Activated CD8-positive, alpha-beta memory T cell treated with anti-CD3 and anti-CD28 coated beads for 4 hours (primary cell): ENCODE data around the gene MRPL10.

Experiments
- DNase-seq, 2 donors: peaks; one replicate each; pipeline ENCODE4 v3.0.0-alpha.2; 2020; ENCODE audit warnings: low read depth in 2 of 2

The MRPL10 gene

GRCh38 chr17:47857551-47858455 is 26.5 kb upstream of the MRPL10 start:
- DNase-seq: no peak

DNA sequence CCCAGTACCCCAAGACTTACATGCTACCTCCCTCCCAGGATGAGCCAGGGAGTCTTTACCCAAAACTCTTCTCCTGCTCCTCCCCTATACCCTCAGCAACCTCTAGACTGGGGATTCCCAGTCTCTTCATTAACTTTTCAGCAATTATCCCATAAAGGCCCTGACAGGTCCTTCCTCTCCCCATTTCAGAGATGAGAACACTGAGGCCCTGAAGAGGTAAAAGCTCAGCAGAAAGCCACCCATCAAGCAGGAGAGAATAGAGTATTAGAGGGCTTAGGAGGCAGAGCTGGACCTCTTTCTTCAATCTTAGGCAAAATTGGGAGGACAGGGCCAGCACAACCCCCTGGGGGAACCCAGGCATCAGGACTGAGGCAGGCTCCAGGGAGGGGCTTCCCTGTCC is 25.5 kb upstream of the MRPL10 start:
- no peak for DNase-seq

DNA sequence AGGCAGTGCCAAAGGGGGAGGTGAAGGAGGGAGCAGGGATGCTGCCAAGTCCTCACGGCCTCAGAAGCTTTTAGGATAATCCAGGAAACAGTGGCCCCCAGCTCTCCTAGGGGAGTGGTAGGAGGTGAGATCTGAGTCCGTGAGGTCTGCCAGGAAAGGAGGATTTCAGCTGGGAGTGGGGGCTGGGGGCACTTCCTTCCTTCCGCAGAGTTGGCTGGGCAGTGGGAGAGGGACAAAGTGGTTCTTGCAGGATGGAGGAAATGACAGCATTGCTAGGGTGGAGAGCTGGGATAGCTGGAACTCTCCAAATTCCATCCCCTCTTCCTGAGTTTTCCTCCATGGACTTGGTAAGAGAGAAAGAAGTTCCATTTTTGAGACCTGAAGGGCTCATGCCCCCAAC is 24.4 kb upstream of the MRPL10 start:
- no peak for DNase-seq

DNA sequence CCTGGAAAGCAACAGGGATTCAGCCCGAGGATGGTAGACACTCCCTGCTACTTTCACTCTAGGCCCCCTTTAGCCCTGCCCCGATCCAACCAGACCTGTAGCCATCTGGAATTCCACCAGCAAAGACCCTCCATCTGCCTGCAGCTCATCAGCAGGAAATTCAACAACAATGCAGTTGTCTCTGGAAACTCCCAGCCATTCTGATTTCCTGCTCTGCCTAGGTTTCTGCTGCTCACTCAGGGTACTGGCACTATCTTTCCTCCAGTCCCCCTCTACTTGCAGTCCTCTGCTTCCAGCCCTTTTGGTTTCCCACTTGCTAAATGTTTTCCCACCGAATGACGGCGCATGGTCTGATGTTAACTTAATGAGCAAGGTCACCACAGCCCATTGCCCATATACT is 22.3 kb upstream of the MRPL10 start:
- no peak for DNase-seq

GRCh38 chr17:47852113-47852949 is 21.0 kb upstream of the MRPL10 start:
- no peak for DNase-seq

DNA sequence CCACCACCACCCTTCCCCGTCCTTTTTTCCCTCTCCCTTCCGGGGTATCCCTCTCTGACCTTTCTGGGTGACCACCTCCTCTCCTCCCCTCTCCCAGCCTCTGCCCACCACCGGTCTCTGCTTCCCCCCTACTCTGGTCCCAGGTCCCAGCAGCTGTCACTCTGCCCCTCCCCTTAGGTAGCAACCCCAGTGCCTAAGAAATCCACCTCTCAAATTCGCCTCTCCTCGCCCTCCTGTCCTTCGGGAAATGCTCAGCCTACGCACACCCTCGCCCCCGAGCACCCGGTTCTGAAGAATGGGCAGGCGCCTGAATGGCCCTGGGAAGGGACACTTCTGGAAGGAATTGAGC is 20.4 kb upstream of the MRPL10 start:
- DNase-seq: no peak

- DNase-seq: peak; percentile 43 to 49
Measured at GRCh38 chr17:47850692-47851573, 19.6 kb upstream of the MRPL10 start, which contains the start of gene SP6. SP6 (minus strand) TSS chr17:47851163; CDS start chr17:47848429, 2,734 bp downstream.

DNA sequence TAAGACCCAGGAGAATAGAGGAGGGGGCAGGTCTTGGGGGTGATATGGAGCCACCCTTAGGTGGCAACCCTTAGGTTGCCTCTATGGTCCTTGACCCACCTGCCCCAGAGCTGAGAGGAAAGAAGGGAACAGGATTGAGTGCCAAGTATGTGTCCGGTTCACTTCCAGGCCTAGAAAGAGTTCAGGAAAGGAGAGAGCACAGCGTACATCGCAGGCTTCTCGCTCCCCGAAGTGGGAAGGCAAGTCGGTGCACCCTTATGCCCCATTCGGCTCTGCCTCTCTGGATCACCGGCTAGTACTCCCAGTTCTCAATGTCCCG is 19.0 kb upstream of the MRPL10 start:
- DNase-seq: no peak

DNA sequence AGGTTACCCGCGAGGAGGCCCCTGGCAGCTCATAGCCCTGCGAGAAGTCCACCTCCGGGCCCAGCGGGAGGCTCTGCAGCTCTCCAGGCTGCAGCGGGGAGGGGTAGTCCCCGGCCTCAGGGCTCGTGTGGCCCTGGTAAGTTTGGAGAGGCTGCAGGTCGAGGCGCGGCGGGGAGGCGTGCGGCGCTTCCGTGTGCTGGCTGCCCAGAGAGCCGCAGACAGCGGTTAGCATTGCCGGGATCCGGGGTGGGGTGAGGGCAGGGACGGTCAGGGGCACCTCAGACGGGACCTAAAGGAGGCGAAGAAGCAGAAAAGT is 16.8 kb upstream of the MRPL10 start:
- DNase-seq: no peak

- DNase-seq: no peak
Measured at GRCh38 chr17:47847341-47848197, 16.2 kb upstream of the MRPL10 start.

- no peak for DNase-seq
Measured at GRCh38 chr17:47846716-47847340, 15.5 kb upstream of the MRPL10 start.

GRCh38 chr17:47845716-47846075 is 14.4 kb upstream of the MRPL10 start:
- DNase-seq: no peak

DNA sequence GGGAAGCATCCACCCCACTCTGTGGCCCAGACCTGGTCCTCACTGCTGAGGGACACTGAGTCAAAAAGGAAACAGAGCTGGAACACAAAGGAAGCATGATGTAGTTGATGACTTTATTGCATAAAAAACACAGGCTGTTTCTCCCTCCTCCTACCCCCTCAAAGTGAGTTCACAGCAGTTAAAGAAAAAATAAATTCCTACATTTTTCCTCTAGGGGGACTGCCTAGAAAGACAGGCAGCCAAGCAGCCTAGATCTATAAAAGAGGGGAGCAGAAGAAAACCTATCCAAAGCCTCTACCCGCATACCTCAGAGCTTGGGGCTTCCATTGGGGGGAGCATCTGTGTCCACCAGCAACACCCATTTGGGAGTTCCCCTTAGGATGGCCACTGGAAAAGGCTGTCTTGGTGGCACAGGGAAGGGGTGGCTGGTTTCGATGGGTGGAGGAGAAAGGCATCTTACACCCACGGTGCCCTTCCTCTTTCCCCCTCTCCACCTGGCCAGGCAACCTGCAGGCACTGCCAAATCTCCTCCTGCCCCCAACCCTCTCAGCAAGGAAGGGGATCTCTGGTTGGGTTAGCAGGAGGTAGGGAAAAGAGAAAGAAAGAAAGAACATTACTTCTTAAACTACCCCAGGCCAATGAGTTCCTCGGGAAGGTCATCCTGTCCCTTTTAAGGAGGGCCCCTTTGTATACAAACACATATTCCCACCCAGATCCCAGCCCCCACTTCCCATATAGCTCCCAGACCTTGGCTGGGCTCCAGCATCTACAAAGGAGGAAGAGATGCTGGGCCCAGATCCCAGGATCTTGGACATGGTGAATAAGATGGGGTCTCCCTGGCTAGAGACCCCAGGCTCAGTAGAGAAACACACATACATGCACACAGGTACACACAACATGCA is 13.7 kb upstream of the MRPL10 start:
- DNase-seq: no peak

DNA sequence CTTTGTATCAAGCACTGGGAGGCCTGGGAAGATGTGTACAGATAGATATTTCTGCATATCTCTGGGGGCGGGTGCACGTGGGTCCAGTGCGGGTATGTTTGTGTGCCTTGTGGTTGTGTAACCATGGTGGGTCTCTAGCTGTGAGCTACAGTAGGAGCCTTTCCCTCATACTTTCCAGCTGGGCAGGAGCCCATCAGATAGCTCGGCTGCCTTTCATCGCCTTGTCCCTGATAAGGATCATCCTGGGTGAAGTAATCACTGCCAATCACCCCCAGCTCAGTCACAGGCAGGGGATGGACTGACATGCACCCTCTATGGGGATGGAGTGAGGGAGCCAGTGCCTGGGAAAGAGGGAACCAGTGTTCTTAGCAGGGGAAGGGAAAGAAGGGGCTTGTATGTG is 12.9 kb upstream of the MRPL10 start:
- no peak for DNase-seq

GRCh38 chr17:47843391-47843730 is 12.0 kb upstream of the MRPL10 start:
- DNase-seq: no peak

GRCh38 chr17:47841488-47842291 is 10.3 kb upstream of the MRPL10 start:
- DNase-seq: no peak

DNA sequence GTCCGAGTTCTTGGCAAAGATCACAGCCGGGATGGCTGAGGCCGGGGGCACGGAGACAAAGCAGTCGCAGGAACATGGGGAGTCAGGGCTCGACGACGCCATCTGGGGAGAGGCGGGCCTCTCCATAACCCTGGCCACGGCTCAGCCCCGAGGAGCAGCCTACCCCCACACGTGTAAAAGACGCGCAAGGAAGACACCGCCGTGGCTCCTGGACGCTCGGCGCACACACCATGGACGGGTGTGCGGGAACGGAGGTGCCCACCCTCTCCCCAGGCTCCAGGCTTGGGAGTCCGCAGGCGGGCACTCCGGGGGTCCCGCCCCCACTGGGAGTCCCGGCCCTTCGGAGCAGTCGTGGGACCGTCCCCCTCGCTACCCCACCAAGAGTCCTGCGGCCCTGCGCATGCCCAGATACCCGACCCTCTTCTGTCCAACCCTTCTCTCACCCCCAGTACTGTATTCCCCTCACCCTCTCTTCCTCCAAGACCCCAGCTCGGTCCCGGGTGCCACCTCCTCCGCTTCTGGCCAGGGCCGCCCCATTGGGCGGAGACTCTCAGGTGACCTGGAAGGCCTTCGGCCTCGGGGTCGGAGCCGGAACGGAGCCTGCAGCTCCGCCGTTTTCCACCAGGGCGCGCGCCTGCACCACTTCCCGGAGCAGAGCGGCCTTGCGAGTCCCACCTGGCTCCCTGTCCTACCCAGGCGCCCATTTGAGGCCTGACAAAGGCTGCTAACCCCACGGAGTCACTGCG is 9.6 kb upstream of the MRPL10 start, which contains the start of gene SCRN2:
TSS of gene SCRN2 (minus strand) at position 532 of the 746 bp plus-strand sequence. CDS start at position 102, 430 bp downstream.
- DNase-seq: peak; percentile 67 to 77
